WTC11 (cell line): Measurements from ENCODE around the gene MACF1. TPM values are rescaled to one million over a fixed set of nuclear protein-coding genes. Genes with fewer than 3 reads are reported as not detected.

ENCODE experiments used
- ATAC-seq: fragments of 200-7000 bp; cut with Tn5 transposase; 2 replicates; pipeline ENCODE4 v1.10.0; 2021; ENCODE audit warnings: mild to moderate bottlenecking, moderate library complexity
- CTCF ChIA-PET: fragments of 300-600 bp; sonication (Branson Sonifier 250); formaldehyde crosslinking; loops from one replicate; lab custom pipeline; 2021; ENCODE audit warnings: antibody characterized with exemption; lab: Charles Lee
- POLR2A ChIA-PET: fragments of 350-600 bp; sonication (Branson Sonifier 250); formaldehyde crosslinking; loops from one replicate; lab custom pipeline; 2021; ENCODE audit warnings: antibody characterized with exemption; lab: Charles Lee
- DNase-seq: peaks from one replicate; pipeline ENCODE4 v3.0.0; 2021; ENCODE audit warnings: low spot score
- H3K27ac Mint-ChIP-seq: 2 replicates; pipeline ENCODE4 v1.8.0; 2021; ENCODE audit warnings: mixed read lengths
- H3K27me3 Mint-ChIP-seq: 2 replicates; pipeline ENCODE4 v1.8.0; 2021; ENCODE audit warnings: low read depth, mild to moderate bottlenecking, moderate library complexity, mixed read lengths
- H3K36me3 Mint-ChIP-seq: 2 replicates; pipeline ENCODE4 v1.8.0; 2021; ENCODE audit warnings: mixed read lengths
- H3K4me1 Mint-ChIP-seq: 2 replicates; pipeline ENCODE4 v1.8.0; 2022; ENCODE audit warnings: mixed read lengths
- H3K4me3 Mint-ChIP-seq: 2 replicates; pipeline ENCODE4 v1.8.0; 2021; ENCODE audit warnings: mild to moderate bottlenecking, moderate library complexity, mixed read lengths
- H3K9me3 Mint-ChIP-seq: 2 replicates; pipeline ENCODE4 v1.8.0; 2021; ENCODE audit warnings: mixed read lengths
- AFF4 ChIP-seq: sonication (generic); formaldehyde crosslinking; IDR thresholded peaks from 2 replicates; pipeline ENCODE4 v1.8.1; 2023; ENCODE audit warnings: mild to moderate bottlenecking, missing genetic modification reagents, borderline replicate concordance
- ATF1 ChIP-seq: sonication (generic); formaldehyde crosslinking; IDR thresholded peaks from 2 replicates; pipeline ENCODE4 v1.8.1; 2023; ENCODE audit warnings: mild to moderate bottlenecking, moderate library complexity, missing genetic modification reagents
- ATF3 ChIP-seq: sonication (generic); formaldehyde crosslinking; conservative IDR thresholded peaks from 2 replicates; pipeline ENCODE4 v1.8.1; 2022; ENCODE audit warnings: mild to moderate bottlenecking, missing genetic modification reagents
- E2F4 ChIP-seq: sonication (generic); formaldehyde crosslinking; IDR thresholded peaks from 2 replicates; pipeline ENCODE4 v1.8.1; 2022; ENCODE audit warnings: low read depth, mild to moderate bottlenecking, moderate library complexity, missing genetic modification reagents, borderline replicate concordance
- E2F5 ChIP-seq: sonication (generic); formaldehyde crosslinking; IDR thresholded peaks from 2 replicates; pipeline ENCODE4 v1.8.1; 2022; ENCODE audit warnings: mild to moderate bottlenecking, moderate library complexity, missing genetic modification reagents
- FOXK1 ChIP-seq: sonication (generic); formaldehyde crosslinking; IDR thresholded peaks from 2 replicates; pipeline ENCODE4 v1.8.0; 2022; ENCODE audit warnings: mild to moderate bottlenecking, moderate library complexity, missing genetic modification reagents
- IRF2 ChIP-seq: sonication (generic); formaldehyde crosslinking; IDR thresholded peaks from 2 replicates; pipeline ENCODE4 v1.8.0; 2022; ENCODE audit warnings: low read depth, missing genetic modification reagents, borderline replicate concordance
- TEAD1 ChIP-seq: sonication (generic); formaldehyde crosslinking; IDR thresholded peaks from 2 replicates; pipeline ENCODE4 v1.8.0; 2022; ENCODE audit warnings: mild to moderate bottlenecking, missing genetic modification reagents
- TEAD4 ChIP-seq: sonication (generic); formaldehyde crosslinking; IDR thresholded peaks from 2 replicates; pipeline ENCODE4 v1.8.0; 2022; ENCODE audit warnings: mild to moderate bottlenecking, missing genetic modification reagents
- USF1 ChIP-seq: sonication (generic); formaldehyde crosslinking; IDR thresholded peaks from 2 replicates; pipeline ENCODE4 v1.8.0; 2022; ENCODE audit warnings: mild to moderate bottlenecking, missing genetic modification reagents
- ZBTB21 ChIP-seq: sonication (generic); formaldehyde crosslinking; IDR thresholded peaks from 2 replicates; pipeline ENCODE4 v1.8.1; 2023; ENCODE audit warnings: mild to moderate bottlenecking, missing genetic modification reagents, borderline replicate concordance
- ZNF232 ChIP-seq: sonication (generic); formaldehyde crosslinking; IDR thresholded peaks from 2 replicates; pipeline ENCODE4 v1.8.0; 2022; ENCODE audit warnings: mild to moderate bottlenecking, missing genetic modification reagents
- ZNF416 ChIP-seq: fragments of 250-450 bp; sonication (Bioruptor Pico); IDR thresholded peaks from 2 replicates; pipeline ENCODE4 v1.9.0; 2021; ENCODE audit warnings: mild to moderate bottlenecking, inconsistent platforms
- ZNF425 ChIP-seq: fragments of 250-450 bp; sonication (Bioruptor Pico); conservative IDR thresholded peaks from 2 replicates; pipeline ENCODE4 v1.9.0; 2021; ENCODE audit warnings: mild to moderate bottlenecking
- ZNF532 ChIP-seq: fragments of 250-450 bp; sonication (Bioruptor Pico); IDR thresholded peaks from 2 replicates; pipeline ENCODE4 v1.9.0; 2021; ENCODE audit warnings: mild to moderate bottlenecking, borderline replicate concordance
- total RNA-seq: library from RNA; stranded (reverse); gene quantifications from 3 replicates; pipeline ENCODE4 v1.2.3, GENCODE V29; 2021

MACF1 gene
- total RNA-seq, 1 experiment from 2014 or later: 327 TPM

- DNase-seq (no peak), ATAC-seq (no peak)
- H3K9me3 Mint-ChIP-seq: no peaks in the 10 kb centered on the region
- no peak overlapping the region for H3K4me3 Mint-ChIP-seq
- no peaks in the 10 kb centered on the region for H3K27me3 Mint-ChIP-seq
- H3K36me3 Mint-ChIP-seq: peaks cover 87% of the 10 kb centered on the region
- POLR2A ChIA-PET: no interaction called here
- H3K4me1 Mint-ChIP-seq: no peaks in the 10 kb centered on the region
- TF ChIP-seq ZNF532 (CRISPR knock-in tag): no peak
- TF ChIP-seq TEAD1 (CRISPR knock-in tag): no peak
- TF ChIP-seq E2F5 (CRISPR knock-in tag): no peak
- TF ChIP-seq AFF4 (CRISPR knock-in tag): no peak
- TF ChIP-seq, all 79 proteins: peak for 0
- CTCF ChIA-PET: no interaction called here
- H3K27ac Mint-ChIP-seq: no peak overlapping the region
Observed at GRCh38 chr1:39426346-39426745, 221.9 kb downstream of the MACF1 start.

GRCh38 chr1:39427374-39427773 lies 222.9 kb downstream of the MACF1 start:
- no peak overlapping the region for H3K27ac Mint-ChIP-seq
- H3K4me1 Mint-ChIP-seq: no peaks in the 10 kb centered on the region
- H3K27me3 Mint-ChIP-seq: no peaks in the 10 kb centered on the region
- DNase-seq (no peak), ATAC-seq (no peak)
- H3K36me3 Mint-ChIP-seq: peaks cover 88% of the 10 kb centered on the region
- H3K9me3 Mint-ChIP-seq: no peaks in the 10 kb centered on the region
- H3K4me3 Mint-ChIP-seq: no peak overlapping the region
- CTCF ChIA-PET: no interaction called here
- POLR2A ChIA-PET: no interaction called here
- TF ChIP-seq ZNF232 (CRISPR knock-in tag) (no peak), ATF3 (no peak), ZNF416 (CRISPR knock-in tag) (no peak), ATF1 (no peak), ZBTB21 (CRISPR knock-in tag) (no peak), FOXK1 (CRISPR knock-in tag) (no peak), E2F4 (CRISPR knock-in tag) (no peak), TEAD4 (CRISPR knock-in tag) (no peak), USF1 (no peak), ZNF425 (CRISPR knock-in tag) (no peak), IRF2 (no peak), ZNF532 (CRISPR knock-in tag) (no peak)
